Activated CD8-positive, alpha-beta memory T cell treated with anti-CD3 and anti-CD28 coated beads for 36 hours (primary cell): ENCODE data around the gene LAPTM5. TPM values are rescaled to one million over a fixed set of nuclear protein-coding genes. Genes with fewer than 3 reads are reported as not detected.

ENCODE experiments used
- CTCF ChIA-PET: fragments of 350-600 bp; sonication (Branson Sonifier 250); formaldehyde crosslinking; loops from one replicate; lab custom pipeline; 2021; ENCODE audit warnings: antibody characterized with exemption; lab: Charles Lee
- POLR2A ChIA-PET: fragments of 350-600 bp; sonication (Branson Sonifier 250); formaldehyde crosslinking; loops from one replicate; lab custom pipeline; 2021; ENCODE audit warnings: antibody characterized with exemption; lab: Charles Lee
- total RNA-seq, 2 experiments: library from RNA; stranded (reverse); gene quantifications; one replicate each; pipeline ENCODE4 v1.2.3, GENCODE V29; 2021

The LAPTM5 gene
- total RNA-seq, 2 experiments from 2014 or later, result 175 to 177 TPM

DNA sequence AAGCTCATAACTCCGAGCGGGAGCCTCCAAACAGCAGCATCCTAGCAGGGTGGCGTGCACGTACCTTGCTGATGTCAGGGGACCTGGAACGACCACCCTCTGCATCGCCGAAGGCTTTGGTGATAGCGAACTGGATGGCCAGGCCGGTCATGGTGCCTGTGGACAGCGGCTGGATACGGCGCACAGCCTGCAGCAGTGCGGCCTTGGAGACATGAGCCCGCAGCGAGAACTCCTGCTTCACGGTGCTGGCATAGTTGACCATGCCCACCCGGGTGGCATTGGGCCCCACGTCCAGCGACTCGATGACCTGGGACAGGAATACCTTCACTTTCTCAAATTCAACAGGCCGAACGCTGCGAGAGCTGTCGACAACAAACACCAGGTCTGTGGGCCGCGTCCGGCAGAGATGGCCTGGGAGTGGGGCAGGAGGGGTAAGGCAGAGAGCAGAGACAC, 36.2 kb downstream of the LAPTM5 start:
- ChIA-PET CTCF (interaction anchor here (0.7 to 19.2 kb wide), 6 partner anchors 12 to 56 kb away, joined by 3 to 343 read pairs (median 4); no protein-coding TSS in a partner anchor), POLR2A (no interaction called here)

DNA sequence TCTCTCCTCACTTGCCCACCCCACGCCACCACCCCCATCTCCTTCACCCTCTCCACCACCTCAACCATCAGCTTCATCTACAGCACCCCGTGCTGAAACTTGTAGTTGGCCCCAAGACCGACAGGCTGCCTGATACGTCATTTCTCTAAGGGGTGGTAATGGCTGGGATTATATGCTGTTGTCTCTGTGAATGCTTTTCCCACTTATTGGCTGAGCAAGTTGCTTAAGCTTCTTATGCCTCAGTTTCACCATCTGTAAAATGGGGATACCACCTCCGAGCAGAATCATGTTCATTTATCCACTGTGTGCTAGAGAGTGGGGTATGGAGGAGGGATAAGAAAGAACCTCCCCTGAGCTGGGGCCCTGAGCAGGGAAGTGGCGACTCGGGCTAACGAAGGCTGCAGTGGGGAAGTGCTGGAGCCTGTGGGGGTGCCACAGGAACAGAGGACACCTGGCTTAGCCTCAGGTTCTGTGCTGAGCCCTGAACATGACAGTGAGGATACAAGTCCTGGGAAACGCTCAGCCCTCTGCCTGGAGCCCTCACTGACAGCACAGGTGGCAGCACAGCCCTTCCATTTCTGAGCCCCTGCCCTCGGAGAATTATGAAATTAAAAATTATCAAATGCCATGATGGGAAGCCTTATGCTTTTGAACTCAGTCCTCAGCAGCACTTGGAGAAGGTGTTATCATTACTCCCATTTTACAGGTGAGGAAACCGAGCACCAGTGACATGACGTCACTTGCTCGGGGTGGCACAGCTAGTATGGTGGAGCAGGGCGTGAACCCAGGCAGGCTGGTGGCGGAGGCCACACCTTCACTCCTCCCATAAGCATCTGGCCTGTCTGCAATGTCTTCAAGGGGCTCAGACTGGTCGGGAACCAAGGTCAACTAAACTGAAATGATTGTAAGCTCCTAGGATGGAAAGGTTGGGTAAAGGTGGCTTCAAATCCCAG, 37.0 kb downstream of the LAPTM5 start:
- POLR2A ChIA-PET, result interaction anchor here (1.0 to 2.1 kb wide), 2 partner anchors 8 to 37 kb away, joined by 6 to 16 read pairs; partner anchors contain the start of gene LAPTM5
- CTCF ChIA-PET, result interaction anchor here (0.6 to 19.2 kb wide), 19 partner anchors 9 to 208 kb away, joined by 3 to 343 read pairs (median 10); no protein-coding TSS in a partner anchor

DNA sequence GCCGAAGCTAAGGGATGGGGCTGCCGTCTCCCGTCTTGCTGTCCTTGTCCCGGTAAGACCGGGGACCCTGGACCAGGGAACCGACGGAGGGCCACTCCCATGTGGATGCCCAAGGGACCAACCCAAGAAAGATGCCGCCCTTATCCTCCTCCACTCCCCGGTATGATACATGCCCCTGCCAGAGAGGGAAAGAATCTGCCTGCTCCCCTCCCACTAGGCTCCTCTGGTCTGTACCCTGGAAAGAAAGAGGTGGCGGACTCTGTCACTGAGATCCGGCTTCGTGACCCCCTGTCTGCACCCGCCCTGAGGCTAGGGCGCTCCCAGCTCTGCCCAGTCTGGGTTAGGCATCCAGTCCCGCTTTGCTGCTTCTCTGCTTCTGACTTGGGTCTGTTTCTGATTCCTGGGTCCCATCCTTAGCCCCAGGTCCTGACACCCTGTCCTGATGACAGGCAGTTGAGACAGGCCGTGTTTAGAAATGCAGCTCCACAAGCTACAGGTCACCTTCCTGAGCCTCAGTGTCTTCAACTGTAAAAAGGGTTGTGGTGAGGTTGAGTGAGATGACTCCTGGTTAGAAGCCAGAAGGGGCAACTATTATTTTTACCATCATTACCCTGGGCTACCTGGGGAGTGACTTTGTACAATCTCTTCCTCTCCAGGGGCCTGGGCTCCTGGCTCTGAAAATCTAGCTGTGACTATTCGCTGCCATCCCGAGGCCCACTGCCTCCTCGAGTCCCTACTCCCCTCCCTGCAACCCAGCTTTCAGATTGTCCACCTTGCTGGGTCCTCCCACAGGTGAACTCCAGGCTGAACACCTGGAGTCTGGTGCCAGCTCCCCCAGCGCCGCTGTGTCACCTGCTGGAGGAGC, 37.9 kb downstream of the LAPTM5 start:
- ChIA-PET CTCF (interaction anchor here (0.5 to 19.2 kb wide), 23 partner anchors 8 to 409 kb away, joined by 3 to 343 read pairs (median 7); partner anchors contain the start of gene LAPTM5), POLR2A (interaction anchor here (1.0 to 2.1 kb wide), 9 partner anchors 9 to 63 kb away, joined by 3 to 18 read pairs (median 6); partner anchors contain the start of gene LAPTM5)

DNA sequence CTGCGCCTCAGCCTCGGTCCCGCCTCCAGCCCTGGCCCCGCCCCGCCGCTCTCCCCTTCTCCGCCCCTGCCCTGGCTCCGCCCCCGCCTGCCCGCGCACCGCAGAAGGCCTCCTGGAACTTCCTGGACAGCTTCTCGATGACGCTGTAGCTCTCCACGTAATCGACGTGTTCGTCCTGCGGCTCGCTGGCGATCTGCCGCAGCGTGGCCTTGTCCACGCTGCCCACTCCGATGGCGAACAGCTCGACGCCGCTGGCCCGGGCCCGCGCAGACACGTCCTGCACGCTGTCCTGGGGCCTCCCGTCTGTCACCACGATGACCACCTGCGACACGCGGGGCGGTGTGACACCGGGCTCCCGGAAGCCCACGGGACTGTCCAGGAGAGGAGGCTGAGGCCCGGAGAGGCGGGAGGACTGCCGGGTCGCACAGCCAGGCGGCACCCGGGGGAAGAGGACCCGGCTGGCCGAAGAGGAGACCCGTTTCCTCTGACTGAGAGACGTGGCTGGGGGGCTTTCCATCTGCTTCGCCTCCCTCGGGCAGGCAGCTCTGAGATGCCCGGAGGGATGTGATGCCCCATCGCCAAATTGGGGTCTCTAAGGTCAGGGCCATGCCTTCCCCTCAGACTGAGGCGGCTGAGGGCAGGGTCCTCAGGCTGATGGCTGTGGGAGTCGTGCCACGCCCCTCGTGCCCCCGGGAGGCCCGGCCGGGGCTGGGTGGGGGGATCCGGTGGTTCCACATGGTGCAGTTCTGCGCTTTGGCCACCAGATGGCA, 38.8 kb downstream of the LAPTM5 start:
- CTCF ChIA-PET, result interaction anchor here (0.5 to 19.2 kb wide), 25 partner anchors 9 to 410 kb away, joined by 3 to 343 read pairs (median 7); partner anchors contain the start of gene LAPTM5
- POLR2A ChIA-PET, result interaction anchor here (0.6 to 2.1 kb wide), 12 partner anchors 9 to 1033 kb away, joined by 3 to 18 read pairs (median 6); partner anchors contain the start of gene LAPTM5

DNA sequence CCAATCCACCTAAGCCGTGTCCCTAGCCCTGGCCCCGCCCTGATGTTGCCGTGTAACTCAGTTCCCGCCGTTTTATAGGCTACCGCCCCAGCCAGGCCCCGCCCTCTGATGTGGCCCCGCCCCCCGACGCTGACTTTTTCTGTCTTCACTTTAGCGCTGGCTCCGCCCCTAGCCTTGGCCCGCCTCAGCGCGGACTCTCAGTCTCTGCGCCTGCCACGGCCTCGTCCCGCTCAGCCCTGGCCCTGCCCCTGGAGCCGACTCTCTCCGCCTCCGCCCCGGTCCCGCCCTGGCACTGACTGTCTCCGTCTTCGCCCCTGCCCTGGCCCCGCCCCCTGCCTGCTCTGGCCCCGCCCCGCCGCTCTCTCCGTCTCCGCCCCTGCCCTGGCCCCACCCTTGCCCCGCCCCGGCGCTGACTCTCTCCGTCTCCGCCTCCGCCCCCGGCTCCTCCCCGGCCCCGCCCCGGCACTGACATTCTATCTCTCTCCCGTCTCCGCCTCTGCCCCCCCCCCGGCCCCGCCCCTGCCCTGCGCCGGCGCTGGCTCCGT, 39.4 kb downstream of the LAPTM5 start:
- ChIA-PET POLR2A (interaction anchor here (1.0 to 2.1 kb wide), 8 partner anchors 26 to 65 kb away, joined by 3 to 18 read pairs (median 8); partner anchors contain the start of gene LAPTM5), CTCF (interaction anchor here (0.6 to 19.2 kb wide), 18 partner anchors 9 to 211 kb away, joined by 3 to 343 read pairs (median 10); partner anchors contain the start of gene LAPTM5)

DNA sequence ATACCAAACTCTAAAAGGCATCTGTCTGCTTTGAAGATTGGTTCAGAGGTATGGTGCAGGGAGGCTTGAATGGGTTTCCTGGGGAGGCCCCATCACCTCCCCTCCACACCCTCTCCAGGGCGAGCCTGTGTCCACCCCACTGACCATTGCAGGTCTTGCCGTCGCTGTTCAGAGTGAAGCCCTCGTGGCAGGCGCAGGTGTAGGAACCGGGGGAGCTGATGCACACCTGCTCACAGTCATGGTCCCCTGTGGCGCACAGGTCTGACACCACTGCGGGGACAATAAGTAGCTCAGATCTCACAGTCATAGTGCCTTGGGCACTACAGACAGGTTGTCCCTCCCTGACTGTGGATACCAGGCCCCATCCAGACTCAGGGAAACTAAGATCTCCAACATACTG, 40.9 kb downstream of the LAPTM5 start:
- POLR2A ChIA-PET, result no interaction called here
- CTCF ChIA-PET, result interaction anchor here (0.5 to 19.2 kb wide), 3 partner anchors 9 to 309 kb away, joined by 3 to 343 read pairs (median 6); no protein-coding TSS in a partner anchor

DNA sequence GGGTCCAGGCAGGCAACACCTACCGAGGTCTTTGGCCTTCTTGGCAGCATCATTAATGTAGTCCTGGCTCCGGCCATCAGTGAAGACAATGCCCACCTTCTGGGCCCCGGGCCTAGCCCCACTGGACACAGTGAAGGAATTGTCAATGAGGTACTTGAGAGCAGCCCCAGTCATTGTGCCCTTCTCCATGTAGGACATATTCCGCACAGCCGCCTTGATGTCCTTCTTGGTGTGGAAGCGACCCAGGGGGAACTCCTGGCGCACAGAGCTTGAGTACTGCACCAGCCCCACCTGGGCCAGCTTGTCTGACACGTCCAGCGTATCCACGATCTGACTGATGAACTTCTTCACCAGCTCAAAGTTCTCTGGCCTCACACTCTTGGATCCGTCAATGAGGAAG, 41.7 kb downstream of the LAPTM5 start:
- POLR2A ChIA-PET, result no interaction called here
- CTCF ChIA-PET, result interaction anchor here (1.5 to 19.2 kb wide), 2 partner anchors 8 to 62 kb away, joined by 6 to 343 read pairs; no protein-coding TSS in a partner anchor

DNA sequence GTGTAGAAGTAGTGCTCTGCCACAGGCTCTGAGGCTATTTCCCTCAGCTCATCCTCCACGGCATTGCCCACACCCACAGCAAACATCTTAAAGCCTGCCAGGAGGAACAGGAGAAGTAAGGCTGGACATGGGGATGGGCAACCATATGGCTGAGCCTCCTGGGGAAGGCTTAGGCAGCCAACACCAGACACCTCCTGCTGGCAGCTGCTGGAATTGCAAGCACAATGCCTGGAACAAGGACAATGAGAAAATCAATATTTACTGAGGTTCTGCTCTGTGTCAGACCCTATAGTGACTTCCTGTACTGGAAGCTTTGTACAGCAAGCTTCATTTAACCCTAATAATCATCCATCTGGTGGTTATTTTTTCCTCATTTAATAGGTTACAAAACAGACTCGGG, 42.4 kb downstream of the LAPTM5 start:
- ChIA-PET CTCF (interaction anchor here (19.2 kb wide), 1 partner anchor 63 kb away, joined by 343 read pairs; no protein-coding TSS in a partner anchor), POLR2A (no interaction called here)

DNA sequence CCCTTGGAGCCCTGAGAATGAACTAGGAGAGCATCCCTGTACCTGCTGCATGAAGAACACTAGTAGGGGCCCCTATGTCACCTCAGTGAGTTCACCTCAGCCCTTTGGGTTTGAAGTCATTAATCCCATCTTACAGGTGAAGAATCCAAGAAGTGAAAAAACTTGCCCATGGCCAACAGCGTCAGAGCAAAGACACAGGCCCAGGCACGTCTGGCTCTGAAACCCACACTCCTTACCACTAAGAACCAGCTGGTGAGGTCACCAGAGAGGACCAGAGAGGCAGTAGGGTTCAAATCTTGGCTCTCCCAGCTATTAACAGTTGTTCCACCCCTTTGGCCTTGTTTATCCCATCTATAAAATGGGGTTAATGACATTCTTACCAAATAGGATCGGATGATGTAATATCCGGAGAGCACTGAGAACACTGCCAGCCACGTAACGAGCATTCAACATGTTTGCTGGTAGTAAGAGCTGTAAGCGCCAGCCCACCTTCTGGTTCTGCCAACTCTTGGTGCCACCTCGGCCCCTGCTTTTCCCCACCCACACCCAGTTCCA, 43.0 kb downstream of the LAPTM5 start:
- POLR2A ChIA-PET, result no interaction called here
- CTCF ChIA-PET, result interaction anchor here (19.2 kb wide), 1 partner anchor 63 kb away, joined by 343 read pairs; no protein-coding TSS in a partner anchor

DNA sequence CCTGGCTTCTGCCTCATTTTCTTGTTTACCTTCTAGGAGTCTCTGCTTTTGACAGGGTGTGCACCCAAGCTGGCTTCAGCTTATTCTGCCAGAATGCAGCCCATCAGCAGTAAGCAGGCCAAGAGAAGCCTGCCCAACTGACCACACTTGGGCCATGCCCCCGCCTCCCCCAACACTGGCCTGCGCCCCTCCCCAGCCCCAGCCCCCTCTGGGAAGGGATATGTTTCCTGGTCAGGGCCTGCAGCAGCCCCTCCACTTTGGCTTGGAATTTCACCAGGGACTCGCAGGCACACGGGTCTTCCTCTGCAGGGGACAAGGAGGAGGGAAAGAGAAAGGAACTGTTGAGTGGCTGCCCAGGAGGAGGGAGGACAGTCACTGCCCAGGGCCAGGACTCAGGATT, 43.5 kb downstream of the LAPTM5 start:
- CTCF ChIA-PET, result no interaction called here
- POLR2A ChIA-PET, result no interaction called here

DNA sequence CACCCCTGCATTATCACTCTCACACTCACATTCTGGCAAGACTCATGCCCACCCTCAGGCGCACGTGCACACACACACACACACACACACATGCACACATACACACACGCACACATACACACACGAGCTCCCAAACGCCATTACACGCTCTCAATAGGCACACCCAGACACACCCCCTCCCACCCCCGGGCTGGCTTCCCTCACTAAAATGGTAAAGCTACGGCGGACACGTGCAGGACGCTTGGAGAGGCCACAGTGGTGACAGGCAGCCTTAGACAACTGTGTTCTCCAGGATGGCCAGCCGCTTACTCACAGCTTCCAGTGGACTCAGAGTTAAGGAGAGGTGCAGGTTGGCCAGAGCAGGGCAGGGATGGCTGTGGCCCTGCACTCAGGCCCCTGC, 44.3 kb downstream of the LAPTM5 start:
- POLR2A ChIA-PET, result no interaction called here

DNA sequence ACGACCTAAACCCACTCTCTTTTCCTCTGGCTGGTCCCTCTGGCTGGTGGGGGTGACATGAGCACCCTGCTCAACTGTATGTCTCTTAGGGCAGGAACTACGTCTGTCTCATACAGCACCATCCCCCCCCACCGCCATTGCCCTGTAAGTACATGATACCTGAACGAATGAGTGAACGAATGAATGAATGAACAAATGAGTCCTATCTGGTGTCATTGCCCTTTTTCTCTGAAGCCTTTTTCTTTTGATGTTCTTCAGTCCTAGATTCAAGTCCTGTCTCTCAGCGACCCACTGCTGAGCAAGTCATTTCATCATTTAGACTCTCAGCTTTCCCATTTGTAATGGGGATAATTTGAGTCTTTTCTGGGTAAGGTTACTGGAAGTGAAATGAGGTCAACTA, 45.0 kb downstream of the LAPTM5 start:
- POLR2A ChIA-PET, result no interaction called here
- CTCF ChIA-PET, result no interaction called here

More for the DNA sequence above, 44.3 kb downstream of the LAPTM5 start:
- CTCF ChIA-PET, result no interaction called here

DNA sequence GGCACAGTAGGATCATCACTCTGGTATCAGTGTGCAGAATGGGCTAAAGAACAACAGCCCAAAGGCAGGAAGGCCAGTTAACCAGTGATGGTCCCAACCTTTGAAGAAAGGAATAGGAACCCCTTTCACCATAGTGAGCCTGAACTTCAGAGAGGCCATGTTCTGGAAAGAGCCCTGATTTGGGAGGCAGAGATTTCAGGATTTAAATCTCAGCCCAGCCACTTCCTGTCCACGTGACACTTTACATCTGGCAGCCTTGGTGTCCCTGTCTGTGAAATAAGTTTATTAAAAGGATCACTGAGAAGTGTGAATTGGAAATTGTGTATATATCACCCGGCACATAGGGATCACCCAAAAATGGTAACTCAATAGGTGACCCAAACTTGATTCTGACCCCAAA, 47.2 kb downstream of the LAPTM5 start:
- CTCF ChIA-PET, result no interaction called here
- POLR2A ChIA-PET, result no interaction called here

DNA sequence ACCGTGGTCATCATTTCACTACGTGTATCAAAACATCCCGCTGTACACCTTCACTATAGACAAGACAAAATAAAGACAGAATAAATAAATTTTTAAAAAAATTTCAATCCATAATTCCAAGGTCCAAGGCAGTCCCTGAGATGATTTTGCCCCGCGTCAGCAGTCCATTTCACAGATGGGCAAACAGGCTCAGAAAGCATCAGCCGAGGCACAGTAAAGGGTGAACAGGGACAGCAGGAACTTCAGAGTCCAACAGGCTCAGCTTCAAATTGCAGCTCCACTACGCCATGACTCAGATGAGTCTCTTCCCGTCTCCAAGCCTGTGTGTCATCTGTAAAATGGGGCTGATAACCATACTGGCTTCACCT, 49.2 kb downstream of the LAPTM5 start:
- ChIA-PET CTCF (interaction anchor here (1.6 kb wide), 2 partner anchors 8 to 75 kb away, joined by 4 to 6 read pairs; no protein-coding TSS in a partner anchor), POLR2A (no interaction called here)

DNA sequence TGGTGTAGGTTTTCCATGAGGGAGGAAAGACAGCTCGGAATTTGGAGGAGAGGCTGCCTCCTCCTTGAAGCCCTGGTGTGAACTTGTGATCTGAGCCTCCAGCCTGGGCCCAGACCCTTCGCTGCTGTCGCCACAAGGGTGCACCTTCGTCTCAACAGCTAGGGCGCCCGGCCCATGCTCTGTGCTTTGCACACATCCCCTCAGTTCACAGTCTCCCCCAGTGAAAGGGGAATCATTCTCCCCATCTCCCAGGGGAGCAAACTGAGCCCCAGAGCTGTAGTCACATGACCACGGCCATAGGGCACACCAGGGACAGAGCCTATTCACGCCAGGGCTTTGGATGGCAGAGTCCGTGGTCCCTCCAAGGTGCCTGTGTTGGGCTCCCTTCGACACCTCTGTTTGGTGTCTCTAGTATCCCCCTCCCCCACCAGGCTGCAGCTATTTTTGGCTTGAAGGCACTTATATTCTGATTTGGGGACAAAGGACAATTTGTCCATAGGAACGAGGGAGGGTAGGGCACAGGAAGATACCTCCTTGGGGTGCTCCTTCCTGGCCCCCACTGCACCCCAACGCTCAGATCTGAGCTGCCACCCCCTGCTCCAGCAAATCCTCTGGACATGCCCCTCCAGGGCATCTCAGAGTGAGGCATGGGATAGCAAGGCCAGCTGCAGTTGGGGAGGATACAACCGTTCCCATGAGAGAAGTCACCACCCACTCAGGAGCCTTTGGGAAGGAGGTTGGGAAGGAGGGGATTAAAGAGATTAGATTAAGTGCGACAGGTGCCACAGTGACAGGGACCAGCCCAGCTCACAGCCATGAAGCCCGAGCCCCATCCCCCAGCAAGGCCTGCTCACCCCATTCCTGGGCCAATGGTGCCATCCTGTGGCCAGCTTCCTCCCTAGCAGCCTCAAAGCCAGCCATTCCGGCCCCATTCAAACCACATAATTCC, 49.9 kb downstream of the LAPTM5 start:
- POLR2A ChIA-PET, result no interaction called here
- CTCF ChIA-PET, result interaction anchor here (0.7 to 1.6 kb wide), 4 partner anchors 9 to 841 kb away, joined by 3 to 6 read pairs (median 4); no protein-coding TSS in a partner anchor

DNA sequence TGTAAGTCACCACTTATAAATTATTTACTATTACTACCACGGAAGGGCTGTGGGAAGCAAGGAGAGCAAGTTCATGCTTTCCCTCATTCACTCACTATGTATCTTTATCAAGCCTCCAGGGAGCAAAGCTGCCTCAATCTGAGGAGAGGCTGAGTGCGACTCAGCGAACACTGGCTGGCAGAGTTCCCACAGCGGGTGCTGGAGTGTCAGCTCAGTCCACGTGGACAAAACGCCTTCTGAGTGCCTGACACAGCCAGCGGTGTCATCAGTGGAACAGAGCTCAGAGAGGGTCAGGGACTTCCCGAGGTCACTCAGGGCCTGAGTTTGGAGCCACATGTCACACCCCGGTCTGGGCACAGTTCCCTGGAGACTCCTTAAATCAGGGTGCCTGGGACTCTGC, 51.0 kb downstream of the LAPTM5 start:
- CTCF ChIA-PET, result interaction anchor here (1.1 kb wide), 1 partner anchor 843 kb away, joined by 5 read pairs; no protein-coding TSS in a partner anchor
- POLR2A ChIA-PET, result no interaction called here
